GM21381 (cell line): ENCODE results near the gene KLHL30.

Experiments used
- ATAC-seq: cut with Tn5 transposase; IDR thresholded peaks from one replicate; pipeline ENCODE4 v1.9.1; 2021; ENCODE audit warnings: mild to moderate bottlenecking, moderate library complexity; ENCODE audit not compliant: unreplicated experiment

Gene KLHL30

GRCh38 chr2:238144262-238144661, 5.8 kb downstream of the KLHL30 start:
- ATAC-seq: no peak

- ATAC-seq: no peak
Measured at GRCh38 chr2:238145046-238145445, 6.6 kb downstream of the KLHL30 start.

GRCh38 chr2:238145851-238146250, 7.4 kb downstream of the KLHL30 start:
- ATAC-seq: no peak

GRCh38 chr2:238146884-238147544, 8.5 kb downstream of the KLHL30 start:
- ATAC-seq: no peak

- no peak for ATAC-seq
Measured at GRCh38 chr2:238148981-238149380, 10.5 kb downstream of the KLHL30 start.

- no peak for ATAC-seq
Measured at GRCh38 chr2:238149841-238150572, 11.5 kb downstream of the KLHL30 start.

- no peak for ATAC-seq
Measured at GRCh38 chr2:238150686-238151085, 12.2 kb downstream of the KLHL30 start.

- ATAC-seq: no peak
Measured at GRCh38 chr2:238151205-238151604, 12.7 kb downstream of the KLHL30 start.

GRCh38 chr2:238151628-238152235, 13.3 kb downstream of the KLHL30 start:
- no peak for ATAC-seq

GRCh38 chr2:238152771-238153688, 14.6 kb downstream of the KLHL30 start:
- ATAC-seq: no peak

- no peak for ATAC-seq
Measured at GRCh38 chr2:238154570-238154969, 16.1 kb downstream of the KLHL30 start.

- no peak for ATAC-seq
Measured at GRCh38 chr2:238155051-238155760, 16.7 kb downstream of the KLHL30 start.

GRCh38 chr2:238155761-238156694, 17.6 kb downstream of the KLHL30 start:
- ATAC-seq: no peak

- no peak for ATAC-seq
Measured at GRCh38 chr2:238157506-238158017, 19.1 kb downstream of the KLHL30 start.

- no peak for ATAC-seq
Measured at GRCh38 chr2:238158018-238158508, 19.6 kb downstream of the KLHL30 start.

GRCh38 chr2:238158509-238159070, 20.1 kb downstream of the KLHL30 start, which contains the start of gene ERFE:
ERFE (plus strand) TSS chr2:238158970; CDS start chr2:238159008, 38 bp downstream.
- ATAC-seq: peak; percentile 68

- ATAC-seq: no peak
Measured at GRCh38 chr2:238159071-238159539, 20.6 kb downstream of the KLHL30 start.

GRCh38 chr2:238159661-238160205, 21.3 kb downstream of the KLHL30 start:
- no peak for ATAC-seq
